Left renal cortex interstitium (tissue), 4 donors: Measurements from ENCODE around the gene THAP6. TPM values are rescaled to one million over a fixed set of nuclear protein-coding genes. Genes with fewer than 3 reads are reported as not detected.

Source experiments
- DNase-seq, 4 donors: peaks; one replicate each; pipeline ENCODE4 v3.0.0-alpha.2; 2013; ENCODE audit warnings: low read depth in 4 of 4, low spot score in 2 of 4, missing footprints in 1 of 4
- polyA plus RNA-seq, 4 donors: library from polyadenylated mRNA; unstranded; fragments of 120-200 nt; gene quantifications; one replicate each; pipeline ENCODE4 v1.2.1, GENCODE V29; 2013; ENCODE audit not compliant: insufficient read length in 4 of 4

THAP6 gene
- polyA plus RNA-seq, 4 donors = 16.2 to 34.2 (median 22.9) TPM

GRCh38 chr4:75566911-75567310, 52.6 kb downstream of the THAP6 start:
- DNase-seq = no peak

- no peak for DNase-seq
These were observed 53.5 kb downstream of the THAP6 start for GRCh38 chr4:75567725-75568124.

Other genes starting within 250 kb of the THAP6 start
- gene RCHY1, start 70 bp upstream of the THAP6 start, polyA plus RNA-seq = 10 to 100 TPM; 40.9 to 57.0 (median 49.2) TPM
- under 1 TPM in 2 of 4 donors, not detected in 2; 0.27 to 0.69 TPM for gene ODAPH, start 41.6 kb downstream of the THAP6 start, polyA plus RNA-seq
- gene CDKL2, start 116.1 kb downstream of the THAP6 start, polyA plus RNA-seq = 10 to 100 TPM; 10.6 to 13.9 (median 11.8) TPM
- 100 to 1,000 TPM; 135 to 181 (median 153) TPM for gene G3BP2, start 158.9 kb downstream of the THAP6 start, polyA plus RNA-seq
- 10 to 100 TPM; 71.3 to 93.2 (median 81.3) TPM for gene USO1, start 210.1 kb downstream of the THAP6 start, polyA plus RNA-seq